GM21619 (cell line): ENCODE results near the gene CELF2.
"Not testable (repeated sequence)": the region's sequence is repeated elsewhere in the genome, so short reads cannot be mapped to it uniquely, and the experiment has no call there.

Experiments
- ATAC-seq: cut with Tn5 transposase; IDR thresholded peaks from one replicate; pipeline ENCODE4 v1.9.1; 2021; ENCODE audit not compliant: unreplicated experiment

The CELF2 gene

GRCh38 chr10:11168423-11169090 lies 150.9 kb downstream of the CELF2 start:
- no peak for ATAC-seq

GRCh38 chr10:11169976-11170375 lies 152.3 kb downstream of the CELF2 start:
- ATAC-seq: no peak

GRCh38 chr10:11170574-11170973 lies 152.9 kb downstream of the CELF2 start:
- no peak for ATAC-seq

GRCh38 chr10:11170993-11171851 lies 153.6 kb downstream of the CELF2 start:
- peak; percentile 38 for ATAC-seq

- ATAC-seq: no peak
Measured at GRCh38 chr10:11173042-11173441, 155.4 kb downstream of the CELF2 start.

- ATAC-seq: peak; percentile 27
Measured at GRCh38 chr10:11175823-11176243, 158.2 kb downstream of the CELF2 start.

GRCh38 chr10:11176746-11177145 lies 159.1 kb downstream of the CELF2 start:
- ATAC-seq: no peak

- no peak for ATAC-seq
Measured at GRCh38 chr10:11177381-11177780, 159.7 kb downstream of the CELF2 start.

- no peak for ATAC-seq
Measured at GRCh38 chr10:11177926-11178471, 160.3 kb downstream of the CELF2 start.

- ATAC-seq: peak; percentile 81
Measured at GRCh38 chr10:11178606-11179515, 161.2 kb downstream of the CELF2 start.

GRCh38 chr10:11179516-11180105 lies 161.9 kb downstream of the CELF2 start:
- no peak for ATAC-seq

- no peak for ATAC-seq
Measured at GRCh38 chr10:11180228-11180627, 162.6 kb downstream of the CELF2 start.

- no peak for ATAC-seq
Measured at GRCh38 chr10:11181978-11182377, 164.3 kb downstream of the CELF2 start.

GRCh38 chr10:11183015-11183414 lies 165.3 kb downstream of the CELF2 start:
- no peak for ATAC-seq

- ATAC-seq: no peak
Measured at GRCh38 chr10:11184093-11184492, 166.4 kb downstream of the CELF2 start.

- not testable (repeated sequence) for ATAC-seq
Measured at GRCh38 chr10:11185128-11185665, 167.5 kb downstream of the CELF2 start.

- no peak for ATAC-seq
Measured at GRCh38 chr10:11186374-11186773, 168.7 kb downstream of the CELF2 start.

GRCh38 chr10:11189582-11190376 lies 172.1 kb downstream of the CELF2 start:
- ATAC-seq: no peak

GRCh38 chr10:11191190-11191589 lies 173.5 kb downstream of the CELF2 start:
- ATAC-seq: no peak
